HepG2 (cell line): ENCODE results near the gene SNAP23.

ENCODE experiments used
- ELF4 ChIP-seq: sonication (generic); formaldehyde crosslinking; IDR thresholded peaks from 2 replicates; pipeline ENCODE4 v1.5.0; 2020; ENCODE audit warnings: missing genetic modification reagents, mild to moderate bottlenecking, moderate library complexity, borderline replicate concordance
- EP300 ChIP-seq, 3 experiments: sonication (generic) in 1 of 3; formaldehyde crosslinking in 1 of 3; IDR thresholded peaks; 2 replicates each; pipeline versions ENCODE4 v1.5.1 to v1.6.1; 2011 to 2020; ENCODE audit warnings: low read depth in 2 of 3, low read length in 2 of 3, borderline replicate concordance in 1 of 3, improper control_type of control experiment in 1 of 3, mild to moderate bottlenecking in 1 of 3, missing genetic modification reagents in 1 of 3, moderate library complexity in 1 of 3
- HNF1B ChIP-seq: sonication (generic); formaldehyde crosslinking; IDR thresholded peaks from 2 replicates; pipeline ENCODE4 v1.5.1; 2020; ENCODE audit warnings: mild to moderate bottlenecking, moderate library complexity, missing genetic modification reagents
- MTA3 ChIP-seq: sonication (generic); formaldehyde crosslinking; IDR thresholded peaks from 2 replicates; pipeline ENCODE4 v1.4.0; 2020; ENCODE audit warnings: missing genetic modification reagents
- POLR2G ChIP-seq: fragments of 200-400 bp; formaldehyde crosslinking; IDR thresholded peaks from 2 replicates; pipeline ENCODE4 v1.6.1; 2018; ENCODE audit warnings: mild to moderate bottlenecking, low read depth, low read length, moderate library complexity
- TBP ChIP-seq: sonication (generic); formaldehyde crosslinking; IDR thresholded peaks from 2 replicates; pipeline ENCODE4 v1.5.0; 2020; ENCODE audit warnings: missing genetic modification reagents
- ZNF407 ChIP-seq: sonication (generic); formaldehyde crosslinking; IDR thresholded peaks from one replicate; pipeline ENCODE4 v1.5.1; 2020; ENCODE audit warnings: mild to moderate bottlenecking, missing genetic modification reagents; ENCODE audit errors: not compliant biosample characterization
- TF ChIP-seq, protein P1 (sequence below): sonication (generic); formaldehyde crosslinking; IDR thresholded peaks from 2 replicates; pipeline ENCODE4 v1.5.0; 2020; ENCODE audit warnings: mild to moderate bottlenecking, missing genetic modification reagents
- TF ChIP-seq, protein P2 (sequence below): sonication (generic); formaldehyde crosslinking; IDR thresholded peaks from 2 replicates; pipeline ENCODE4 v1.4.0; 2020; ENCODE audit warnings: missing genetic modification reagents
- TF ChIP-seq, protein P3 (sequence below): sonication (generic); formaldehyde crosslinking; IDR thresholded peaks from 2 replicates; pipeline ENCODE4 v1.4.0; 2020; ENCODE audit warnings: missing genetic modification reagents

GRCh38 chr15:42507514-42507913, 12.1 kb downstream of the SNAP23 start:
- no peak for TF ChIP-seq EP300 (IDR thresholded peaks at IDR 0.05; ENCODE audit: low read depth in 2 of 2, low read length in 2 of 2)
- TF ChIP-seq EP300 (CRISPR knock-in tag; IDR thresholded peaks at IDR 0.05; ENCODE audit: borderline replicate concordance), result no peak
- TF ChIP-seq, protein P1, sequence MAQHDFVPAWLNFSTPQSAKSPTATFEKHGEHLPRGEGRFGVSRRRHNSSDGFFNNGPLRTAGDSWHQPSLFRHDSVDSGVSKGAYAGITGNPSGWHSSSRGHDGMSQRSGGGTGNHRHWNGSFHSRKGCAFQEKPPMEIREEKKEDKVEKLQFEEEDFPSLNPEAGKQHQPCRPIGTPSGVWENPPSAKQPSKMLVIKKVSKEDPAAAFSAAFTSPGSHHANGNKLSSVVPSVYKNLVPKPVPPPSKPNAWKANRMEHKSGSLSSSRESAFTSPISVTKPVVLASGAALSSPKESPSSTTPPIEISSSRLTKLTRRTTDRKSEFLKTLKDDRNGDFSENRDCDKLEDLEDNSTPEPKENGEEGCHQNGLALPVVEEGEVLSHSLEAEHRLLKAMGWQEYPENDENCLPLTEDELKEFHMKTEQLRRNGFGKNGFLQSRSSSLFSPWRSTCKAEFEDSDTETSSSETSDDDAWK (CRISPR knock-in tag), result no peak
- no peak for TF ChIP-seq HNF1B (CRISPR knock-in tag)
- TF ChIP-seq, protein P2, sequence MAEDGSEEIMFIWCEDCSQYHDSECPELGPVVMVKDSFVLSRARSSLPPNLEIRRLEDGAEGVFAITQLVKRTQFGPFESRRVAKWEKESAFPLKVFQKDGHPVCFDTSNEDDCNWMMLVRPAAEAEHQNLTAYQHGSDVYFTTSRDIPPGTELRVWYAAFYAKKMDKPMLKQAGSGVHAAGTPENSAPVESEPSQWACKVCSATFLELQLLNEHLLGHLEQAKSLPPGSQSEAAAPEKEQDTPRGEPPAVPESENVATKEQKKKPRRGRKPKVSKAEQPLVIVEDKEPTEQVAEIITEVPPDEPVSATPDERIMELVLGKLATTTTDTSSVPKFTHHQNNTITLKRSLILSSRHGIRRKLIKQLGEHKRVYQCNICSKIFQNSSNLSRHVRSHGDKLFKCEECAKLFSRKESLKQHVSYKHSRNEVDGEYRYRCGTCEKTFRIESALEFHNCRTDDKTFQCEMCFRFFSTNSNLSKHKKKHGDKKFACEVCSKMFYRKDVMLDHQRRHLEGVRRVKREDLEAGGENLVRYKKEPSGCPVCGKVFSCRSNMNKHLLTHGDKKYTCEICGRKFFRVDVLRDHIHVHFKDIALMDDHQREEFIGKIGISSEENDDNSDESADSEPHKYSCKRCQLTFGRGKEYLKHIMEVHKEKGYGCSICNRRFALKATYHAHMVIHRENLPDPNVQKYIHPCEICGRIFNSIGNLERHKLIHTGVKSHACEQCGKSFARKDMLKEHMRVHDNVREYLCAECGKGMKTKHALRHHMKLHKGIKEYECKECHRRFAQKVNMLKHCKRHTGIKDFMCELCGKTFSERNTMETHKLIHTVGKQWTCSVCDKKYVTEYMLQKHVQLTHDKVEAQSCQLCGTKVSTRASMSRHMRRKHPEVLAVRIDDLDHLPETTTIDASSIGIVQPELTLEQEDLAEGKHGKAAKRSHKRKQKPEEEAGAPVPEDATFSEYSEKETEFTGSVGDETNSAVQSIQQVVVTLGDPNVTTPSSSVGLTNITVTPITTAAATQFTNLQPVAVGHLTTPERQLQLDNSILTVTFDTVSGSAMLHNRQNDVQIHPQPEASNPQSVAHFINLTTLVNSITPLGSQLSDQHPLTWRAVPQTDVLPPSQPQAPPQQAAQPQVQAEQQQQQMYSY (CRISPR knock-in tag), result no peak
- TF ChIP-seq TBP, result no peak
- no peak for TF ChIP-seq POLR2G
- TF ChIP-seq ELF4 (CRISPR knock-in tag), result no peak
- TF ChIP-seq, protein P3, sequence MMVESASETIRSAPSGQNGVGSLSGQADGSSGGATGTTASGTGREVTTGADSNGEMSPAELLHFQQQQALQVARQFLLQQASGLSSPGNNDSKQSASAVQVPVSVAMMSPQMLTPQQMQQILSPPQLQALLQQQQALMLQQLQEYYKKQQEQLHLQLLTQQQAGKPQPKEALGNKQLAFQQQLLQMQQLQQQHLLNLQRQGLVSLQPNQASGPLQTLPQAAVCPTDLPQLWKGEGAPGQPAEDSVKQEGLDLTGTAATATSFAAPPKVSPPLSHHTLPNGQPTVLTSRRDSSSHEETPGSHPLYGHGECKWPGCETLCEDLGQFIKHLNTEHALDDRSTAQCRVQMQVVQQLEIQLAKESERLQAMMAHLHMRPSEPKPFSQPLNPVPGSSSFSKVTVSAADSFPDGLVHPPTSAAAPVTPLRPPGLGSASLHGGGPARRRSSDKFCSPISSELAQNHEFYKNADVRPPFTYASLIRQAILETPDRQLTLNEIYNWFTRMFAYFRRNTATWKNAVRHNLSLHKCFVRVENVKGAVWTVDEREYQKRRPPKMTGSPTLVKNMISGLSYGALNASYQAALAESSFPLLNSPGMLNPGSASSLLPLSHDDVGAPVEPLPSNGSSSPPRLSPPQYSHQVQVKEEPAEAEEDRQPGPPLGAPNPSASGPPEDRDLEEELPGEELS (CRISPR knock-in tag), result no peak
- no peak for TF ChIP-seq MTA3 (CRISPR knock-in tag)
- no peak for TF ChIP-seq ZNF407
